Heart right ventricle (tissue), 16 donors: ENCODE results near the gene CCKAR. TPM values are rescaled to one million over a fixed set of nuclear protein-coding genes. Genes with fewer than 3 reads are reported as not detected.

Source experiments
- ATAC-seq, 8 donors: fragments of 200-7000 bp; cut with Tn5 transposase; one replicate each; pipeline ENCODE4 v1.9.1; 2020; ENCODE audit warnings: mild to moderate bottlenecking in 8 of 8, moderate library complexity in 8 of 8, moderate number of reproducible peaks in 1 of 8
- DNase-seq, 2 donors: peaks; one replicate each; pipeline ENCODE4 v3.0.0-alpha.2; 2020
- H3K27ac ChIP-seq, 10 donors: fragments of 200-600 bp; sonication (generic) in 2 of 10; one replicate each; pipeline versions ENCODE4 v1.5.0 to v1.8.0; 2020 to 2022; ENCODE audit warnings: mild to moderate bottlenecking in 3 of 10
- H3K27me3 ChIP-seq, 7 donors: fragments of 200-600 bp; one replicate each; pipeline ENCODE4 v1.8.0; 2021 to 2022; ENCODE audit warnings: mild to moderate bottlenecking in 2 of 7
- H3K36me3 ChIP-seq, 9 donors: fragments of 200-600 bp; sonication (generic) in 1 of 9; one replicate each; pipeline versions ENCODE4 v1.5.0 to v1.8.0; 2020 to 2022; ENCODE audit warnings: mild to moderate bottlenecking in 2 of 9
- H3K4me1 ChIP-seq, 9 donors: fragments of 200-600 bp; sonication (generic) in 1 of 9; one replicate each; pipeline versions ENCODE4 v1.5.0 to v1.8.0; 2020 to 2022; ENCODE audit warnings: mild to moderate bottlenecking in 4 of 9
- H3K4me3 ChIP-seq, 10 donors: fragments of 200-600 bp; sonication (generic) in 2 of 10; one replicate each; pipeline versions ENCODE4 v1.5.0 to v1.8.0; 2020 to 2022; ENCODE audit warnings: mild to moderate bottlenecking in 7 of 10, moderate library complexity in 2 of 10
- H3K9me3 ChIP-seq, 11 donors: fragments of 200-600 bp in 10 of 11; sonication (generic) in 2 of 11; one replicate each; pipeline versions ENCODE4 v1.5.0 to v1.8.0; 2013 to 2022; ENCODE audit warnings: mild to moderate bottlenecking in 2 of 11, control low read depth in 1 of 11, moderate library complexity in 1 of 11
- WGBS, 2 donors: extraction: QIAGEN DNeasy Blood & Tissue Kit; methylation state at CpG; one replicate each; pipeline ENCODE4 v1.1.7; 2013; ENCODE audit warnings: inconsistent platforms in 1 of 2; 5-methylcytosine and 5-hydroxymethylcytosine counted together
- intact Hi-C, 10 donors: fragments of 100-400 bp; cut with DNase I; formaldehyde crosslinking; loops; one replicate each; pipeline versions ENCODE4 v1.11.1 to v1.14.2; 2022
- polyA plus RNA-seq, 2 donors: library from polyadenylated mRNA; stranded (reverse); fragments of 200-250 nt; gene quantifications; one replicate each; pipeline ENCODE4 v1.2.3, GENCODE V29; 2013
- total RNA-seq, 10 donors: library from RNA; stranded (reverse); fragmentation: NEBNext Ultra II Directional in 3 of 10; extraction: Animal tissue kit (Norgen Biotek cat#: 25700) in 3 of 10; gene quantifications; one replicate each; pipeline versions ENCODE4 v1.2.1 to v1.2.4, GENCODE V29; 2021 to 2023
- TF ChIP-seq, protein P1 (sequence below), 9 donors: fragments of 200-600 bp; sonication (generic) in 2 of 9; IDR thresholded peaks; one replicate each; pipeline versions ENCODE4 v1.5.0 to v1.8.0; 2021 to 2022; ENCODE audit warnings: antibody characterized with exemption in 9 of 9, mild to moderate bottlenecking in 5 of 9, moderate library complexity in 1 of 9
- donor health status: Arrhythmogenic right ventricular cardiomyopathy.
- donor health status: ischemic (EF 13 %, LVEDD 7.1; RV severe dilation, severe dysfunction).
- donor health status: healthy with polysubstance abuse.
- donor health status: DM: no; HTN: yes; CAD: no.
- donor health status: DM: no; HTN: no; CAD: no.
- donor health status: ischemic (EF 25% LVEDD 6.9; RV normal size, moderate dysfunction).
- donor health status: ischemic (EF 25% LVEDD 5.7; RV mildly dilated, moderate dysfunction).
- donor health status: healthy.
- donor health status: DM: yes; HTN: yes; CAD: no.
- donor health status: Ischemic cardiomyopathy.
- donor health status: ischemic (EF 35%, LVEDD 5.7; RV mildly dilated, moderate dysfunction).
- donor health status: nonischemic (EF 11% LVEDD 7.7; RV severe dilation, severe dysfunction).
- donor health status: DM: yes; HTN: yes; CAD: no.
- donor health status: PGD.
- donor health status: ischemic (EF 29% LVEDD 5.4; RV normal size, mild dysfunction).
- donor health status: nonischemic (EF 23%, LVEDD 6.1; RV moderate dilation, normal function).

Gene CCKAR
- total and polyA plus RNA-seq, 12 donors, result not detected

DNA sequence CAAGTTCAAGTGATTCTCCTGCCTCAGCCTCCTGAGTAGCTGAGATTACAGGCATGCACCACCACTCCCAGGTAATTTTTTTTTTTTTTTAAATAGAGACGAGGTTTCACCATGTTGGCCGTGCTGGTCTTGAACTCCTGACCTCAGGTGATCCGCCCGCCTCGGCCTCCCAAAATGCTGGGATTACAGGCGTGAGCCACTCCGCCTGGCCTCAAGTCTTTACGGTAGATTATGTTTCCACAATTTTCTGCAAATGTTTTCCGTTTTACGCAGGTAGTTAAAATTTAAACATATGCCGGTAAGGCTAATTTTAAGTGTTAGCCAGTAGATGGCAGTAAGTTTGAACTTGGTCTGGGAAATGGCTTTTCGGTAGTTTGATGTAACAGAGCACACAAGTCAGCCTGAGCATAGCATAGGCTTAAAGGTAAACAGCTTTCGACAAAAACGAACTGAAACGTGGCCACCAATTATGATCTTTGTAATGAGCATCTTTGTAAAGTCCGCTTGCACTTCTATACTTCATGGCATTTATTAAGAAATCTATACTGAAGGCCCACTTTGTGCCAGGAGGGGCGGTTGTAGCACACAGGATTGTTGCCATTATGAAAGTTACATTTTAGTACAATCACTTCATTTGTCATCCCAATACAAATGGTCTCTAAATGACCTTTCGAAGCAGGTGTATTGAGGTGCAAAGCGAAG, 31.1 kb downstream of the CCKAR start:
- TF ChIP-seq, protein P1, sequence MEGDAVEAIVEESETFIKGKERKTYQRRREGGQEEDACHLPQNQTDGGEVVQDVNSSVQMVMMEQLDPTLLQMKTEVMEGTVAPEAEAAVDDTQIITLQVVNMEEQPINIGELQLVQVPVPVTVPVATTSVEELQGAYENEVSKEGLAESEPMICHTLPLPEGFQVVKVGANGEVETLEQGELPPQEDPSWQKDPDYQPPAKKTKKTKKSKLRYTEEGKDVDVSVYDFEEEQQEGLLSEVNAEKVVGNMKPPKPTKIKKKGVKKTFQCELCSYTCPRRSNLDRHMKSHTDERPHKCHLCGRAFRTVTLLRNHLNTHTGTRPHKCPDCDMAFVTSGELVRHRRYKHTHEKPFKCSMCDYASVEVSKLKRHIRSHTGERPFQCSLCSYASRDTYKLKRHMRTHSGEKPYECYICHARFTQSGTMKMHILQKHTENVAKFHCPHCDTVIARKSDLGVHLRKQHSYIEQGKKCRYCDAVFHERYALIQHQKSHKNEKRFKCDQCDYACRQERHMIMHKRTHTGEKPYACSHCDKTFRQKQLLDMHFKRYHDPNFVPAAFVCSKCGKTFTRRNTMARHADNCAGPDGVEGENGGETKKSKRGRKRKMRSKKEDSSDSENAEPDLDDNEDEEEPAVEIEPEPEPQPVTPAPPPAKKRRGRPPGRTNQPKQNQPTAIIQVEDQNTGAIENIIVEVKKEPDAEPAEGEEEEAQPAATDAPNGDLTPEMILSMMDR (IDR thresholded peaks at IDR 0.05), result peak; percentile 33 to 71 (median 62)
- H3K27ac ChIP-seq, result no peak overlapping the region
- intact Hi-C loops, result loop anchor here (1.0 to 10.0 kb wide), 11 partner anchors 116 to 558 kb away; no protein-coding TSS in a partner anchor
- DNase-seq (no peak), ATAC-seq (peak in 3 of 8 donors; percentile 54 to 62 (median 58))
- H3K36me3 ChIP-seq, result no peaks in the 10 kb centered on the region
- peaks cover 0 to 13% (median 0%) of the 10 kb centered on the region in 7 donors for H3K27me3 ChIP-seq
- 34 to 43% methylated on average over 19 of the region's 19 CpGs for WGBS, 2 donors
- H3K4me3 ChIP-seq, result no peak overlapping the region
- H3K9me3 ChIP-seq, result peaks cover 0 to 7% (median 0%) of the 10 kb centered on the region in 11 donors
- peaks cover 0 to 8% (median 0%) of the 10 kb centered on the region in 9 donors for H3K4me1 ChIP-seq

DNA sequence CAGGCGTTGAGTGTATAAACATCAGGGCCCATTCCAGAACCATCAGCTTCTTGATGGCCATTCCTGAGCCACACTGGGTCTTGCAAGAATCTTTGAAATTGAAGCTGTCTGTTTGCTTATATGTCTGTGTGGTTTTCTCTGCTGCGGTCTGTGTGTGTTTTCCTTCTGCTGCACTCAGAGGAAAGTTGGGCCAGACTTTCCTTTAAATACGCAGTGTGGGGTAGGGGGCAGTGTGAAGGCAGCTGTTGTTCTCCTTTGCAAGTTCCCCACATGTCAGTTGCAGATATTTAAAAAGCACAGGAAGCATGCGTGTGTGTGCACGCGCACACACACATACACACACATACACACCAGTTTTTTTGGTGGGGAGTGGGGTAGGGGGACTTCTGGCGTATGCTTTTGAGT, 32.1 kb downstream of the CCKAR start:
- H3K9me3 ChIP-seq, result peaks cover 0 to 10% (median 0%) of the 10 kb centered on the region in 11 donors
- WGBS, 2 donors, result 59 to 74% methylated on average over 7 of the region's 7 CpGs
- peaks cover 0 to 8% (median 0%) of the 10 kb centered on the region in 9 donors for H3K4me1 ChIP-seq
- ATAC-seq (no peak), DNase-seq (no peak)
- TF ChIP-seq, protein P1 (IDR thresholded peaks at IDR 0.05), result no peak
- intact Hi-C loops, result loop anchor here (2.0 to 10.0 kb wide), 10 partner anchors 117 to 559 kb away; no protein-coding TSS in a partner anchor
- no peak overlapping the region for H3K4me3 ChIP-seq
- peaks cover 0 to 9% (median 0%) of the 10 kb centered on the region in 7 donors for H3K27me3 ChIP-seq
- no peak overlapping the region for H3K27ac ChIP-seq
- no peaks in the 10 kb centered on the region for H3K36me3 ChIP-seq

DNA sequence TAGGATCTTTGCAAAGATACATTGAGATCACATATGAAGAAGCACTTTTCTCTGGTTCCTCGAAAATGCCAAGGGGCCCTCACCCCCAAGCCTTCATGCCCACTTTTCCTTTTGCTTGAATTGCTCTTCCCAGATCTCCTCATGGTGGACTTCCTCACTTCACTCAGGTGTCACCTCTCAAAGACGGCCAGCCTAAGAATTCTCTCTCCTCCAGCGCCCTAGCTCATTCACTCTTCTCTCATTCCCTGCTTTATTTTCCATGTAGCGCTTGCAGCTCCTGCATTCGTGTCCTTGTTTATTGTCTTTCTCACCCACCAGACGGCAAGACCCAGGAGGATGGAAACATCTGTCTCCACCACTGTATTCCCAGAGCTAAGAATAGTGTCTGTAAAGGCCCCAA, 32.9 kb downstream of the CCKAR start:
- Histone ChIP-seq H3K36me3 (no peaks in the 10 kb centered on the region), H3K4me3 (no peak overlapping the region), H3K27me3 (peaks cover 0 to 9% (median 0%) of the 10 kb centered on the region in 7 donors), H3K9me3 (peaks cover 0 to 10% (median 0%) of the 10 kb centered on the region in 11 donors), H3K27ac (no peak overlapping the region), H3K4me1 (peaks cover 0 to 8% (median 0%) of the 10 kb centered on the region in 9 donors)
- intact Hi-C loops, result loop anchor here in 8 of 10 donors (5.0 to 10.0 kb wide), 7 partner anchors 117 to 560 kb away; no protein-coding TSS in a partner anchor
- ATAC-seq, result no peak
- 86% methylated on average over 6 of the region's 6 CpGs for WGBS, 2 donors
- DNase-seq, result no peak
- TF ChIP-seq, protein P1 (IDR thresholded peaks at IDR 0.05), result no peak

DNA sequence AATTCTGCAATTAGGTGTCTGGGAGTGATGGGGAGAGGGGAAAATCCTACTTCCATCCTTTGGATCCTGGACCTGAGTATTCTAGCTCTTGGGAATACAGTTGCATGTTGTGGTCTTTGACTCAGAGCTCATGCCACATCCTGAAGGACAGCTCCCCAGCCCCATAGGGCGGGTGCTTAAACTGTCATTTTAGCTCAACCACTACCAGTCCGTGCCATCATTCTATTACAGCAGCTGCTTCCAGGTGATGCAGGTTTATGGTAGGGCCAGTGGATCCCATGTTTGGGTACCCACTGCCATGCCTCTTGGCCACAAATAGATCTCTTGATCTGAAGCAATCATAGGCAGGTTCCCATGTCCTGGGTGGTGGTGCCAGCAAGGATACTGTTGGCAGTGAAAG, 34.7 kb downstream of the CCKAR start:
- Histone ChIP-seq H3K4me3 (no peak overlapping the region), H3K4me1 (peaks cover 0 to 8% (median 0%) of the 10 kb centered on the region in 9 donors), H3K36me3 (no peaks in the 10 kb centered on the region), H3K27me3 (peaks cover 0 to 9% (median 0%) of the 10 kb centered on the region in 7 donors), H3K9me3 (peaks cover 0 to 10% (median 0%) of the 10 kb centered on the region in 11 donors), H3K27ac (no peak overlapping the region)
- DNase-seq, result no peak
- 88 to 89% methylated on average over 2 of the region's 2 CpGs for WGBS, 2 donors
- TF ChIP-seq, protein P1 (IDR thresholded peaks at IDR 0.05), result no peak
- no peak for ATAC-seq
- intact Hi-C loops, result loop anchor here in 8 of 10 donors (5.0 to 10.0 kb wide), 7 partner anchors 119 to 562 kb away; no protein-coding TSS in a partner anchor
